Brain microvascular endothelial cell (primary cell): ENCODE measurements around the gene TMEM109.

ENCODE experiments used
- DNase-seq: peaks from one replicate; pipeline ENCODE4 v3.0.0-alpha.2; 2020
- H3K27ac ChIP-seq: fragments of 250-450 bp; sonication (Bioruptor Pico); 2 replicates; pipeline ENCODE4 v1.5.1; 2020; ENCODE audit warnings: mild to moderate bottlenecking, moderate library complexity
- H3K27me3 ChIP-seq: fragments of 250-450 bp; sonication (Bioruptor Pico); replicated peaks from 2 replicates; pipeline ENCODE4 v1.5.1; 2020; ENCODE audit warnings: mild to moderate bottlenecking
- H3K36me3 ChIP-seq: fragments of 250-450 bp; sonication (Bioruptor Pico); replicated peaks from 2 replicates; pipeline ENCODE4 v1.5.1; 2020; ENCODE audit warnings: mild to moderate bottlenecking
- H3K4me3 ChIP-seq: 2 replicates; pipeline ENCODE4 v1.5.1; 2011; ENCODE audit warnings: low read depth, mild to moderate bottlenecking, control low read depth, low read length, moderate library complexity
- CTCF ChIP-seq: IDR thresholded peaks from 2 replicates; pipeline ENCODE4 v1.5.1; 2011; ENCODE audit warnings: low read depth, mild to moderate bottlenecking, moderate library complexity, low read length, control low read depth, inconsistent platforms; ENCODE audit errors: missing control alignments
- in situ Hi-C: cut with HindIII; loops from 2 replicates; pipeline ENCODE4 v1.10.0; 2017; ENCODE audit warnings: low sequenced_read_pairs, low pct_ligation_motif_present

The TMEM109 gene

GRCh38 chr11:60876168-60876485 is 37.8 kb upstream of the TMEM109 start:
- no peak overlapping the region for H3K27ac ChIP-seq
- H3K4me3 ChIP-seq, result no peak overlapping the region
- TF ChIP-seq CTCF, result no peak
- H3K36me3 ChIP-seq, result no peaks in the 10 kb centered on the region
- DNase-seq, result no peak
- H3K27me3 ChIP-seq, result no peaks in the 10 kb centered on the region
- in situ Hi-C loops, result no loop called here

GRCh38 chr11:60878245-60879101 is 35.5 kb upstream of the TMEM109 start:
- no peak overlapping the region for H3K27ac ChIP-seq
- in situ Hi-C loops, result no loop called here
- no peak for TF ChIP-seq CTCF
- no peak for DNase-seq
- H3K27me3 ChIP-seq, result no peaks in the 10 kb centered on the region
- H3K4me3 ChIP-seq, result no peak overlapping the region
- no peaks in the 10 kb centered on the region for H3K36me3 ChIP-seq

DNA sequence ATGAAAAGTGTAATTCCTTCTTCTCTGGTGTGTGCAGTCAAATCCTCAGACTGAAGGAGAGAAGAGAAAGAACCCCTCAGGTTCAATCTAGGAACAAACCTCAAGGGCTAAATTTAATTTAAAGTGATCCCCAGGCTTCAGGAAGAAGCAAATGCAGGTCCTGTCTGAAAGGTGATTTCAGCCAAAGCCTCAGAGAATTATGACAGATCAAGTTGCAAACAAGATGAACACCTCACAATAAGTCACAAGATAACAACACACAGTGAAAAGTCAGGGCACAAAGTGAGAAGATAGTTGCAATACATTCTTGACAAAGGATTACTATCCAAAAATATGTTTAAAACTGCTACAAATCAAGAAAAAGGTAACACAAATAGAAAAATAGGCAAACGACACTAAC is 34.9 kb upstream of the TMEM109 start:
- no peak overlapping the region for H3K27ac ChIP-seq
- H3K4me3 ChIP-seq, result no peak overlapping the region
- DNase-seq, result no peak
- no peak for TF ChIP-seq CTCF
- H3K36me3 ChIP-seq, result no peaks in the 10 kb centered on the region
- in situ Hi-C loops, result no loop called here
- H3K27me3 ChIP-seq, result no peaks in the 10 kb centered on the region

DNA sequence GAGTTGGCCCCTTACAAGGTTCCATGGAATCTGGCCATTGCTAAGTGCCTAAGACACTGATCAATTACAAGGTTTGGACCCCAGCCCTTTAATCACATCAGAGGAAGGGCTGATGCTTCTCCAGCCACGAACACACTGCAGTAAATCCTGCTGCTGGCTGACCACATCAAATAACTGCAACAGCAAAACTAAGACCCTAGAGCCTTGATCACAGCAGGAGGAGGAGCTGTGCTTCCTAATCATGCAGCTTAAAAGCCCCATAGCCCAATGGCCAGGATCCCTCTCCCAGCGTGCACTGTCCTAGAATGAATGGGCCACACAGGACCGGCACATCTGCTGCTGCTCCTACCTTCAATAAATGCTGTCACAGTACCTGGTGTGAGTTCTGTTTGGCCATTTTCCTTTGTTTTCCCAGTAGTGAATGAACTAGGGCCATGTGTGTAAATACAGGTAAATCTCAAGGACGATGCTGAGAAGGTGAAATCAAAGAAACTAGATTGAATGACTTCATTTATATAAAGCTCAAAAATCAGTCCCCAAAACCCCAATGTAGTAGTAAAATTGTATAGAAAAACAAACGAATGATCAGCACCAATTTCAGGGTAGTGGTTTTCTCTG is 33.9 kb upstream of the TMEM109 start:
- in situ Hi-C loops, result no loop called here
- DNase-seq, result no peak
- no peak overlapping the region for H3K27ac ChIP-seq
- no peaks in the 10 kb centered on the region for H3K36me3 ChIP-seq
- H3K27me3 ChIP-seq, result no peaks in the 10 kb centered on the region
- no peak overlapping the region for H3K4me3 ChIP-seq
- TF ChIP-seq CTCF, result no peak

- Histone ChIP-seq H3K4me3 (no peak overlapping the region), H3K27me3 (no peaks in the 10 kb centered on the region), H3K27ac (no peak overlapping the region), H3K36me3 (no peaks in the 10 kb centered on the region)
- no peak for DNase-seq
- no peak for TF ChIP-seq CTCF
- in situ Hi-C loops, result no loop called here
Observed at GRCh38 chr11:60880643-60881282, 33.2 kb upstream of the TMEM109 start.
